Measurements from ENCODE around the gene NUMB. TPM values are rescaled to one million over a fixed set of nuclear protein-coding genes. Genes with fewer than 3 reads are reported as not detected.

Gene NUMB
- total RNA-seq, 2 experiments from 2014 or later = 18.6 to 87.8 TPM

GRCh38 chr14:73338551-73338950, 119.8 kb downstream of the NUMB start:
- H3K4me2 ChIP-seq (ENCODE audit: low read length) = no peak overlapping the region
- no TSS peak for BruUV-seq (replicated peaks)
- CTCF ChIA-PET (ENCODE audit: unreplicated experiment) = interaction anchor here (0.6 kb wide), 1 partner anchor 728 kb away, joined by 3 read pairs; no protein-coding TSS in a partner anchor

DNA sequence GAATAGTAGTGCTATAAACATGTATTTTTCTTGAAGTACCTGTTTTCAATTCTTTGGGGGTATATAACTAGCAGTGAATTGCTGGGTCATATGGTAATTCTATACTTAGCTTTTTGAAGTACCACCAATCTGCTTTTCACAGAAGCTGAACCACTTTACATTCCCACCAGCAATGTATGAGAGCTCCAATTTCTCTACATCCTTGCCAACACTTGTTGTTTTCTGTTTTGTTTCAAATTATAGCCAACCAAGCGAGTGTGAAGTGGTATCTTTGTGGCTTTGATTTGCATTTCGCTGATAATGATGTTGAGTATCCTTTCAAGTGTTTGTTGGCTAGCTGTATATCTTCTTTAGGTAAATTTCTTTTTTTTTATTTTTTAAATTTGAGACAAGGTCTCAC, 125.3 kb downstream of the NUMB start:
- DNase-seq (ENCODE audit: low spot score) = no peak
- no TSS peak for BruUV-seq (replicated peaks)
- TF ChIP-seq, protein P1, sequence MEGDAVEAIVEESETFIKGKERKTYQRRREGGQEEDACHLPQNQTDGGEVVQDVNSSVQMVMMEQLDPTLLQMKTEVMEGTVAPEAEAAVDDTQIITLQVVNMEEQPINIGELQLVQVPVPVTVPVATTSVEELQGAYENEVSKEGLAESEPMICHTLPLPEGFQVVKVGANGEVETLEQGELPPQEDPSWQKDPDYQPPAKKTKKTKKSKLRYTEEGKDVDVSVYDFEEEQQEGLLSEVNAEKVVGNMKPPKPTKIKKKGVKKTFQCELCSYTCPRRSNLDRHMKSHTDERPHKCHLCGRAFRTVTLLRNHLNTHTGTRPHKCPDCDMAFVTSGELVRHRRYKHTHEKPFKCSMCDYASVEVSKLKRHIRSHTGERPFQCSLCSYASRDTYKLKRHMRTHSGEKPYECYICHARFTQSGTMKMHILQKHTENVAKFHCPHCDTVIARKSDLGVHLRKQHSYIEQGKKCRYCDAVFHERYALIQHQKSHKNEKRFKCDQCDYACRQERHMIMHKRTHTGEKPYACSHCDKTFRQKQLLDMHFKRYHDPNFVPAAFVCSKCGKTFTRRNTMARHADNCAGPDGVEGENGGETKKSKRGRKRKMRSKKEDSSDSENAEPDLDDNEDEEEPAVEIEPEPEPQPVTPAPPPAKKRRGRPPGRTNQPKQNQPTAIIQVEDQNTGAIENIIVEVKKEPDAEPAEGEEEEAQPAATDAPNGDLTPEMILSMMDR (conservative IDR thresholded peaks at IDR 0.05; ENCODE audit: low read length) = no peak
- TF ChIP-seq EZH2phosphoT487 (IDR thresholded peaks at IDR 0.05; ENCODE audit: borderline replicate concordance, low read depth, low read length) = no peak
- H3K27ac ChIP-seq (ENCODE audit: low read depth, low read length, poor library complexity, severe bottlenecking) = no peak overlapping the region
- H2AFZ ChIP-seq (ENCODE audit: low read length) = no peak overlapping the region
- ChIA-PET POLR2A (interaction anchor here (1.2 kb wide), 1 partner anchor 25 kb away, joined by 5 read pairs; no protein-coding TSS in a partner anchor), CTCF (ENCODE audit: unreplicated experiment) (no interaction called here)
- H3K4me3 ChIP-seq (ENCODE audit: low read depth, low read length, poor library complexity, severe bottlenecking) = no peak overlapping the region
- peaks cover 7% of the 10 kb centered on the region for H3K4me1 ChIP-seq (ENCODE audit: insufficient read depth, low read length, poor library complexity, severe bottlenecking)
- H3K9me2 ChIP-seq (ENCODE audit: insufficient read depth, low read length) = no peaks in the 10 kb centered on the region
- no peak overlapping the region for H3K4me2 ChIP-seq (ENCODE audit: low read length)
- H3K9me3 ChIP-seq (ENCODE audit: low read length) = no peaks in the 10 kb centered on the region
- no peaks in the 10 kb centered on the region for H3K36me3 ChIP-seq (ENCODE audit: insufficient read depth, low read length)
- H3K79me2 ChIP-seq (ENCODE audit: insufficient read depth, low read depth, low read length) = no peaks in the 10 kb centered on the region
- H4K20me1 ChIP-seq (ENCODE audit: insufficient read depth, low read length) = no peaks in the 10 kb centered on the region
- intact Hi-C loops (cut with micrococcal nuclease; ENCODE audit: unreplicated experiment) = no loop called here

More at GRCh38 chr14:73338551-73338950, 119.8 kb downstream of the NUMB start:
- DNase-seq (ENCODE audit: low spot score) = no peak
- no peaks in the 10 kb centered on the region for H3K9me3 ChIP-seq (ENCODE audit: low read length)
- TF ChIP-seq, protein P1 (conservative IDR thresholded peaks at IDR 0.05; ENCODE audit: low read length) = no peak
- no peak for TF ChIP-seq EZH2phosphoT487 (IDR thresholded peaks at IDR 0.05; ENCODE audit: borderline replicate concordance, low read depth, low read length)
- H3K36me3 ChIP-seq (ENCODE audit: insufficient read depth, low read length) = no peaks in the 10 kb centered on the region
- intact Hi-C loops (cut with micrococcal nuclease; ENCODE audit: unreplicated experiment) = no loop called here
- no peaks in the 10 kb centered on the region for H3K4me1 ChIP-seq (ENCODE audit: insufficient read depth, low read length, poor library complexity, severe bottlenecking)
- no peak overlapping the region for H3K27ac ChIP-seq (ENCODE audit: low read depth, low read length, poor library complexity, severe bottlenecking)
- H2AFZ ChIP-seq (ENCODE audit: low read length) = no peak overlapping the region
- H3K9me2 ChIP-seq (ENCODE audit: insufficient read depth, low read length) = no peaks in the 10 kb centered on the region
- POLR2A ChIA-PET = interaction anchor here (0.8 to 1.2 kb wide), 4 partner anchors 9 to 39 kb away, joined by 3 to 7 read pairs (median 3); no protein-coding TSS in a partner anchor
- no peak overlapping the region for H3K4me3 ChIP-seq (ENCODE audit: low read depth, low read length, poor library complexity, severe bottlenecking)
- no peaks in the 10 kb centered on the region for H4K20me1 ChIP-seq (ENCODE audit: insufficient read depth, low read length)
- no peaks in the 10 kb centered on the region; the same call in 1 of the 2 replicates for H3K79me2 ChIP-seq (ENCODE audit: insufficient read depth, low read depth, low read length)

DNA sequence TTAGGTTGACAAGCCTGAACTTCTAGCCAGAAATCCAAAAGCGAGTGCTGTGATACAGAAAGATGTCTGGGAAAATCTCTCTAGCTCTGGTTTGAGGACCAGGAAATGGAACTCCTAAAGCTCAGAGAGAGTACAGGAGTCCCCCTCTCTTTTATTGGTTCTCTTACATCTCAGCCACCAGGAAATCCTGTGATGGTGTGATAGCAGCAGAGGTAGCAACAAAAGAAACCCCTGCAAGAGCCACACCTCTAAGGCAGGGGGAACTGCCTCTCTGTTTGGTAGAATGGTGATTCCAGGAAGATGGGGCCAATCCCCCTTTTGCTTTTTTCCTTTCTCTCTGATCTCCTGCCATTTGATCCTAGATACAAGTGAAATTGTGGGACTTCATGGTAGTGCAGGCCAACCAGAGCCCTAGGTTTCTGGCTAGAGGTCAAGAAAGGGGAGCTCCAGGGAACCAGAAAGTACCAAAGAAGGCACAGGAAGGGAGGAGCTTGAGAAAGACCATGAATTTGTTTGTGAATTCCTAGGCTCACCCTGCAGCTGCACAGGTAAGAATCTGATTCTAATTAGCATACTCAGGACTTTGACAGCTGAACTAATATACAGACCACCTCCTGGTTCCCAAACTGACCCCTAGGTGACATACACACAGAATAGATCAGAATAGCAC, 132.6 kb downstream of the NUMB start:
- peak; percentile 30 for DNase-seq (ENCODE audit: low spot score)
- CTCF ChIA-PET (ENCODE audit: unreplicated experiment) = no interaction called here
- POLR2A ChIA-PET = interaction anchor here (1.2 kb wide), 1 partner anchor 9 kb away, joined by 7 read pairs; no protein-coding TSS in a partner anchor
- Histone ChIP-seq H3K27ac (ENCODE audit: low read depth, low read length, poor library complexity, severe bottlenecking) (no peak overlapping the region), H3K4me2 (ENCODE audit: low read length) (peak overlapping the region; percentile 2; the same call in 1 of the 2 replicates), H3K79me2 (ENCODE audit: insufficient read depth, low read depth, low read length) (no peaks in the 10 kb centered on the region), H2AFZ (ENCODE audit: low read length) (no peak overlapping the region), H3K4me1 (ENCODE audit: insufficient read depth, low read length, poor library complexity, severe bottlenecking) (peaks cover 17% of the 10 kb centered on the region), H3K36me3 (ENCODE audit: insufficient read depth, low read length) (no peaks in the 10 kb centered on the region), H3K4me3 (ENCODE audit: low read depth, low read length, poor library complexity, severe bottlenecking) (no peak overlapping the region), H3K9me2 (ENCODE audit: insufficient read depth, low read length) (no peaks in the 10 kb centered on the region), H3K9me3 (ENCODE audit: low read length) (no peaks in the 10 kb centered on the region), H4K20me1 (ENCODE audit: insufficient read depth, low read length) (no peaks in the 10 kb centered on the region)
- TF ChIP-seq, protein P1 (conservative IDR thresholded peaks at IDR 0.05; ENCODE audit: low read length) = no peak
- TF ChIP-seq EZH2phosphoT487 (IDR thresholded peaks at IDR 0.05; ENCODE audit: borderline replicate concordance, low read depth, low read length) = no peak
- intact Hi-C loops (cut with micrococcal nuclease; ENCODE audit: unreplicated experiment) = no loop called here
- no TSS peak for BruUV-seq (replicated peaks)
